Measurements from ENCODE around the gene DAPK1. TPM values are rescaled to one million over a fixed set of nuclear protein-coding genes. Genes with fewer than 3 reads are reported as not detected.

The DAPK1 gene
- total RNA-seq, 2 donors from 2014 or later, result 39.1 to 40.6 TPM

DNA sequence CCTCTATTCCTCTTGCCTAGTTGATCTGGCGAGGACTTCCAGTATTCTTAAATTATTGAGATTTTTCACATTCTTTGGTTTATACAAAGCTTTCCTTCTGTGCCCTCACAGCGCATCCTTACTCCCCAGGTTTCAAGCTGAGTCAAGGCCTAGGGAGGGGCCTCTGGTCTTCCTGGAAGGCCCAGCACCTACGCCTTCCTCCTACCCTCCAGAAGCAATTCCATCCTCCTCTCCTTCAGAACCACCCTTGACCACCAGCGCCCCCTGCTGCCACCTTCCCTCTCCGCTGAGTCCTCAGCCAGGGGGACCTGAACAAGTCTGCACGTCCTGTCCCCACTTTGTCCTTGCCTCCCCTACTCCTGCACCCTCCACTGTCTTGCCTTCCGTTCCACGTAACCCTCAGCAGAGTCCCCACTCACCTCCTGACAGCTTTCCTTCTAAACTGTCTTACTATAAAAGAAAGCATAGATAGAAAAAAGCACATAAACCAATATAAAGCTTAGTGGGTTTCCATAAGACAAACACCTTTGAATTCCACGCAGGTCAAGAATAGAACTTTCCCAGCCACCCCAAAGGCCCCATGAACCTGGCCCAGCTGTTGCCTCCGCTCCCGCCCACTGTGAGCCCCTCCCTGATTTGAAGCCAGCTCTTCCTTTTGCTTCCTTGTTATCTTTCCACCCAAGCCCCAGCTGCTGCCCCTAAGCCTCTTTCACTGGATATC, 165.3 kb downstream of the DAPK1 start:
- DNase-seq (ENCODE audit: low spot score), result no peak
- Histone ChIP-seq H3K36me3 (no peaks in the 10 kb centered on the region), H3K9me3 (peaks cover 8% of the 10 kb centered on the region), H3K4me3 (no peak overlapping the region), H3K4me1 (ENCODE audit: control insufficient read depth in 1 of 2, low read depth in 2 of 2) (no peaks in the 10 kb centered on the region), H3K27ac (no peak overlapping the region), H3K27me3 (replicated peaks; ENCODE audit: insufficient read depth) (no peaks in the 10 kb centered on the region)
- TF ChIP-seq CTCF (IDR thresholded peaks at IDR 0.05), result peak; percentile 54
- no peak for ATAC-seq (ENCODE audit: insufficient number of reproducible peaks, low FRiP score, low read depth)

GRCh38 chr9:87663556-87663955, 165.9 kb downstream of the DAPK1 start:
- no peak for TF ChIP-seq CTCF (IDR thresholded peaks at IDR 0.05)
- Histone ChIP-seq H3K4me1 (ENCODE audit: control insufficient read depth in 1 of 2, low read depth in 2 of 2) (no peaks in the 10 kb centered on the region), H3K4me3 (no peak overlapping the region), H3K27ac (no peak overlapping the region), H3K36me3 (no peaks in the 10 kb centered on the region), H3K9me3 (peaks cover 8% of the 10 kb centered on the region), H3K27me3 (replicated peaks; ENCODE audit: insufficient read depth) (no peaks in the 10 kb centered on the region)
- ATAC-seq (ENCODE audit: insufficient number of reproducible peaks, low FRiP score, low read depth) (no peak), DNase-seq (ENCODE audit: low spot score) (no peak)

- H3K4me3 ChIP-seq, result no peak overlapping the region
- peaks cover 8% of the 10 kb centered on the region for H3K9me3 ChIP-seq
- no peaks in the 10 kb centered on the region for H3K27me3 ChIP-seq (replicated peaks; ENCODE audit: insufficient read depth)
- H3K27ac ChIP-seq, result no peak overlapping the region
- no peaks in the 10 kb centered on the region for H3K36me3 ChIP-seq
- ATAC-seq (ENCODE audit: insufficient number of reproducible peaks, low FRiP score, low read depth), result no peak
- no peak for TF ChIP-seq CTCF (IDR thresholded peaks at IDR 0.05)
- no peaks in the 10 kb centered on the region for H3K4me1 ChIP-seq (ENCODE audit: control insufficient read depth in 1 of 2, low read depth in 2 of 2)
- DNase-seq (ENCODE audit: low spot score), result no peak
Observed at GRCh38 chr9:87664153-87665060, 166.7 kb downstream of the DAPK1 start.

GRCh38 chr9:87665505-87665904, 167.8 kb downstream of the DAPK1 start:
- ATAC-seq (ENCODE audit: insufficient number of reproducible peaks, low FRiP score, low read depth) (no peak), DNase-seq (ENCODE audit: low spot score) (no peak)
- Histone ChIP-seq H3K4me3 (no peak overlapping the region), H3K27me3 (replicated peaks; ENCODE audit: insufficient read depth) (no peaks in the 10 kb centered on the region), H3K27ac (no peak overlapping the region), H3K4me1 (ENCODE audit: control insufficient read depth in 1 of 2, low read depth in 2 of 2) (no peaks in the 10 kb centered on the region), H3K36me3 (no peaks in the 10 kb centered on the region), H3K9me3 (peaks cover 8% of the 10 kb centered on the region)
- TF ChIP-seq CTCF (IDR thresholded peaks at IDR 0.05), result no peak

DNA sequence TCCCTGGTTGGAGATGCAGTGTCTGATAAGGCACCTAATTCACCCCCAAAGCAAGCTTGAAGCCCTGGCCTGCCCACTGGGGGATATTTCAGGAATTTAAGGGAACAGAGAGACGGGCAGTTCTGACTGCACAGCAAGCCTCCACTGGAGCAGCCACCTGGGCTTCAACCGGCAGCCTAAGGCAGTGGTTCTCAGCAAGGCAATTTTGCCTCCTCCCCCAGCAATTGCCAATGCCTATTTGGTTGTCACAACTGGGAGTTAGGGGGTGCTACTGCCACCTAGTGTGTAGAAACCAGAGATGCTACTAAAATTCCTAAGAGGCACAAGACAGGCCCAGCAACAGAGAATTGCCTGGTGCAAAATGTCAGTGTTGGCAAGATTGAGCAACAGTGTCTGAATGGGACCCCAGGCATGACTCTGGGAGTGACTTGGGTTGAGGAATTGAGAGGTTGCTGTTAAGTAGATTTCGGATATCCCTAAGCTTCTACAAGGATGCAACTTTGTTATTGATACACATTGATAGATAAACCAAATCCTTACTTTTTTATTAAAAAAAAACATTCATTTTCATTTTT, 169.6 kb downstream of the DAPK1 start:
- no peak for DNase-seq (ENCODE audit: low spot score)
- H3K27me3 ChIP-seq (replicated peaks; ENCODE audit: insufficient read depth), result no peaks in the 10 kb centered on the region
- no peaks in the 10 kb centered on the region for H3K4me1 ChIP-seq (ENCODE audit: control insufficient read depth in 1 of 2, low read depth in 2 of 2)
- ATAC-seq (ENCODE audit: insufficient number of reproducible peaks, low FRiP score, low read depth), result no peak
- H3K9me3 ChIP-seq, result peaks cover 8% of the 10 kb centered on the region
- H3K27ac ChIP-seq, result no peak overlapping the region
- TF ChIP-seq CTCF (IDR thresholded peaks at IDR 0.05), result no peak
- H3K4me3 ChIP-seq, result no peak overlapping the region
- H3K36me3 ChIP-seq, result no peaks in the 10 kb centered on the region
